ENCODE measurements around the gene CCDC85C. TPM values are rescaled to one million over a fixed set of nuclear protein-coding genes. Genes with fewer than 3 reads are reported as not detected.

CCDC85C gene
- total RNA-seq, 2 experiments from 2014 or later = 5.8 to 7.5 TPM

DNA sequence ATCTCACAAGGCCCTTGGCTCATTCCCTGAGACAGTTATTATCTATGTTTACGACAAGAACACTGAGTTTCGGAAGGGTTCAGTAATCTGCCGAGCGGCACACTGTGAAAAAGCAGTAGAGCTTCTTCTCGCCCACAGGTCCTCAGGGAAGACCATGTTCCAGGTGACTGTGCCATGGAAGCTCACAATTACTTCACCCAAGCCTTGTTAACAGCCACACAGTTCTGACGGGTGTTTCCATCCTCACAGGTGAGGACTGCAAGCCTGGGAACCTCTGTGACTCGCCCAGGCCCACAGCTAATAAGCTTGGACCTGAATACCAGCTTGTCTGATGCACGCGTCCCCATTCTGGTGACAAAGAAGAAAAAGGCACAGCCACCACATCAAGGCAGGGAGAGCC lies 138.7 kb downstream of the CCDC85C start:
- CTCF ChIA-PET = interaction anchor here (1.0 kb wide), 1 partner anchor 73 kb away, joined by 3 read pairs; no protein-coding TSS in a partner anchor
- no peaks in the 10 kb centered on the region for H3K9me3 Mint-ChIP-seq

GRCh38 chr14:99463974-99464373 lies 140.0 kb downstream of the CCDC85C start:
- CTCF ChIA-PET = no interaction called here
- DNase-seq (no peak), ATAC-seq (ENCODE audit: poor library complexity) (no peak)
- no peaks in the 10 kb centered on the region for H3K27me3 Mint-ChIP-seq
- peaks cover 33% of the 10 kb centered on the region for H3K4me1 Mint-ChIP-seq (ENCODE audit: low read depth)
- H3K4me1 ChIP-seq (ENCODE audit: insufficient read depth, low read length) = peaks cover 9% of the 10 kb centered on the region
- H3K27me3 ChIP-seq (ENCODE audit: control insufficient read depth in 1 of 2, insufficient read depth in 2 of 2, low read length in 2 of 2) = no peaks in the 10 kb centered on the region
- POLR2A ChIA-PET = no interaction called here
- H3K9me3 Mint-ChIP-seq = no peaks in the 10 kb centered on the region
- H3K36me3 ChIP-seq (ENCODE audit: insufficient read depth, low read length) = peaks cover 63% of the 10 kb centered on the region
- no peaks in the 10 kb centered on the region for H3K9me3 ChIP-seq (ENCODE audit: control insufficient read depth in 1 of 2, insufficient read depth in 1 of 2, low read length in 2 of 2)
- intact Hi-C loops (cut with DNase I, micrococcal nuclease) = no loop called here
- H3K27ac Mint-ChIP-seq = no peak overlapping the region
- H3K4me3 ChIP-seq (ENCODE audit: low read length) = no peak overlapping the region
- H3K4me3 Mint-ChIP-seq = no peak overlapping the region
- no peak for TF ChIP-seq CTCF (IDR thresholded peaks at IDR 0.05)
- peaks cover 85% of the 10 kb centered on the region for H3K36me3 Mint-ChIP-seq (ENCODE audit: low read depth)
- H3K27ac ChIP-seq (ENCODE audit: low read depth in 1 of 2, low read length in 2 of 2) = no peak overlapping the region

More for the DNA sequence above, 138.7 kb downstream of the CCDC85C start:
- H3K4me1 ChIP-seq (ENCODE audit: insufficient read depth, low read length) = peaks cover 9% of the 10 kb centered on the region
- POLR2A ChIA-PET = no interaction called here
- intact Hi-C loops (cut with DNase I, micrococcal nuclease) = no loop called here
- peaks cover 51% of the 10 kb centered on the region for H3K36me3 ChIP-seq (ENCODE audit: insufficient read depth, low read length)
- H3K27me3 ChIP-seq (ENCODE audit: control insufficient read depth in 1 of 2, insufficient read depth in 2 of 2, low read length in 2 of 2) = no peaks in the 10 kb centered on the region
- peaks cover 72% of the 10 kb centered on the region for H3K36me3 Mint-ChIP-seq (ENCODE audit: low read depth)
- ATAC-seq (ENCODE audit: poor library complexity) (no peak), DNase-seq (no peak)
- H3K27ac Mint-ChIP-seq = no peak overlapping the region
- no peak overlapping the region for H3K4me3 ChIP-seq (ENCODE audit: low read length)
- TF ChIP-seq CTCF (IDR thresholded peaks at IDR 0.05) = no peak
- peaks cover 45% of the 10 kb centered on the region for H3K4me1 Mint-ChIP-seq (ENCODE audit: low read depth)
- no peak overlapping the region for H3K4me3 Mint-ChIP-seq
- no peaks in the 10 kb centered on the region for H3K27me3 Mint-ChIP-seq
- H3K9me3 ChIP-seq (ENCODE audit: control insufficient read depth in 1 of 2, insufficient read depth in 1 of 2, low read length in 2 of 2) = no peaks in the 10 kb centered on the region
- no peak overlapping the region for H3K27ac ChIP-seq (ENCODE audit: low read depth in 1 of 2, low read length in 2 of 2)

- Histone ChIP-seq H3K4me3 (ENCODE audit: low read length) (no peak overlapping the region), H3K9me3 (ENCODE audit: control insufficient read depth in 1 of 2, insufficient read depth in 1 of 2, low read length in 2 of 2) (no peaks in the 10 kb centered on the region), H3K36me3 (ENCODE audit: insufficient read depth, low read length) (peaks cover 77% of the 10 kb centered on the region), H3K27me3 (ENCODE audit: control insufficient read depth in 1 of 2, insufficient read depth in 2 of 2, low read length in 2 of 2) (no peaks in the 10 kb centered on the region), H3K27ac (ENCODE audit: low read depth in 1 of 2, low read length in 2 of 2) (no peak overlapping the region), H3K4me1 (ENCODE audit: insufficient read depth, low read length) (no peaks in the 10 kb centered on the region)
- H3K4me1 Mint-ChIP-seq (ENCODE audit: low read depth) = peaks cover 17% of the 10 kb centered on the region
- no peak for TF ChIP-seq CTCF (IDR thresholded peaks at IDR 0.05)
- H3K9me3 Mint-ChIP-seq = no peaks in the 10 kb centered on the region
- intact Hi-C loops (cut with DNase I, micrococcal nuclease) = no loop called here
- ATAC-seq (ENCODE audit: poor library complexity) (no peak), DNase-seq (no peak)
- H3K27ac Mint-ChIP-seq = no peak overlapping the region
- POLR2A ChIA-PET = interaction anchor here (1.1 kb wide), 1 partner anchor 19 kb away, joined by 3 read pairs; the partner anchor contains the start of genes CCNK and SETD3
- no peaks in the 10 kb centered on the region for H3K27me3 Mint-ChIP-seq
- CTCF ChIA-PET = interaction anchor here (0.6 to 1.3 kb wide), 2 partner anchors 15 to 949 kb away, joined by 3 to 4 read pairs; no protein-coding TSS in a partner anchor
- H3K36me3 Mint-ChIP-seq (ENCODE audit: low read depth) = peaks cover 91% of the 10 kb centered on the region
- no peak overlapping the region for H3K4me3 Mint-ChIP-seq
Measured at GRCh38 chr14:99462210-99462609, 141.8 kb downstream of the CCDC85C start.
